Nephron progenitor cell (in vitro differentiated cells): Measurements from ENCODE around the gene TRIM44.

Source experiments
- DNase-seq: peaks from one replicate; pipeline ENCODE4 v3.0.0; 2021
- H3K27ac Mint-ChIP-seq: 2 replicates; pipeline ENCODE4 v1.8.0; 2021; ENCODE audit warnings: mild to moderate bottlenecking, moderate library complexity, mixed read lengths
- H3K27me3 Mint-ChIP-seq: 2 replicates; pipeline ENCODE4 v1.8.0; 2021; ENCODE audit warnings: mild to moderate bottlenecking, low read depth, mixed read lengths; ENCODE audit not compliant: poor library complexity
- H3K36me3 Mint-ChIP-seq: 2 replicates; pipeline ENCODE4 v1.8.0; 2021; ENCODE audit warnings: low read depth, mixed read lengths
- H3K4me1 Mint-ChIP-seq: 2 replicates; pipeline ENCODE4 v1.8.0; 2021; ENCODE audit warnings: mixed read lengths
- H3K4me3 Mint-ChIP-seq: 2 replicates; pipeline ENCODE4 v1.8.0; 2021; ENCODE audit warnings: mild to moderate bottlenecking, moderate library complexity, mixed read lengths
- H3K9me3 Mint-ChIP-seq: 2 replicates; pipeline ENCODE4 v1.8.0; 2021; ENCODE audit warnings: mild to moderate bottlenecking, moderate library complexity, mixed read lengths
- CTCF ChIP-seq: fragments of 200-600 bp; sonication (generic); IDR thresholded peaks from 2 replicates; pipeline ENCODE4 v1.5.0; 2021; ENCODE audit warnings: antibody characterized with exemption

Gene TRIM44

GRCh38 chr11:35618497-35619115 lies 44.0 kb upstream of the TRIM44 start:
- no peaks in the 10 kb centered on the region for H3K9me3 Mint-ChIP-seq
- peaks cover 1% of the 10 kb centered on the region for H3K27me3 Mint-ChIP-seq
- H3K36me3 Mint-ChIP-seq: no peaks in the 10 kb centered on the region
- peak overlapping the region; percentile 87 for H3K4me3 Mint-ChIP-seq
- H3K27ac Mint-ChIP-seq: no peak overlapping the region
- no peak for TF ChIP-seq CTCF
- peak; percentile 57 for DNase-seq
- H3K4me1 Mint-ChIP-seq: peaks cover 55% of the 10 kb centered on the region

GRCh38 chr11:35619116-35619854 lies 43.3 kb upstream of the TRIM44 start:
- Mint-ChIP-seq H3K27ac (peak overlapping the region; percentile 92), H3K4me1 (peaks cover 62% of the 10 kb centered on the region), H3K36me3 (no peaks in the 10 kb centered on the region), H3K27me3 (no peaks in the 10 kb centered on the region), H3K4me3 (peak overlapping the region; percentile 87), H3K9me3 (no peaks in the 10 kb centered on the region)
- DNase-seq: peak; percentile 55
- TF ChIP-seq CTCF: no peak

DNA sequence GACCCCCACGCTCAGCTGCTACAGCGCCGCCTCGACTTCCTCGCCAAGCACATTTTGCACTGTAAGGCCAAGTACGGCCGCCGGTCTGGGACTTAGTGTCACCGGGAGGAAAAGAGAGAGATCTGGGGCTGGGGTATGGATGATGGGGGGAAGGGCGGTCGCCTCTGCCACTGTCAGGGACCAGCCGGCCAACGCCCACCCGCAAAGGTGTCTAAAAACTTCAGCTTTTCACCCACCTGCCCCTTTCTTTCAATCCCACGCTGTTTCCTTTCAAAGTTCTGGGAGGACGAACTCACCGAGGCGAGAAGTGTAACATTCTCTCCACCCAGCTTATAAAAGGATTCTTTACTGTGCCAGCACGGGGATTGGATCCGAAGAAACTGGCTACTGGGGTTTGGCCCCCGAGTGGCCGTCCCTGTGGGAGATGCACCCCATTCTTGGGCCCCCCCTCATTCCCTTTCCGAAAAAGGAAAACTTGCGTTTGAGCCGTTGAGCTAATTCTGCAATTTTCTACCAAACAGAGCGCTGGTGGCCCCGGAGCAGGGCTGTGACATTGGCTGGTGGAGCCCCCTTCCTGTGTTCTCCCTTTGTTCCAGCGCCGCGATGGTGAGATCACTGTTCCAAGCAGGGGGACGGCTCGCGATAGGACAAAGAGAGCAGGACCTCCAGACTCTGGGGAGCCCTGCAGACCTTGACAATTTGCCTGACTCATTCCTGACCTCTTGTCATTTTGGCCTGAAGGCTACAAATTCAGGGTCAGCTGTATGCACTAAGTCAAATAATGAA lies 42.5 kb upstream of the TRIM44 start:
- Mint-ChIP-seq H3K27ac (peak overlapping the region; percentile 92), H3K27me3 (no peaks in the 10 kb centered on the region), H3K36me3 (no peaks in the 10 kb centered on the region), H3K4me3 (peak overlapping the region; percentile 87), H3K4me1 (peaks cover 65% of the 10 kb centered on the region), H3K9me3 (no peaks in the 10 kb centered on the region)
- TF ChIP-seq CTCF: no peak
- DNase-seq: peak; percentile 74

- H3K4me3 Mint-ChIP-seq: peak overlapping the region; percentile 87
- no peaks in the 10 kb centered on the region for H3K36me3 Mint-ChIP-seq
- H3K27me3 Mint-ChIP-seq: no peaks in the 10 kb centered on the region
- no peak for TF ChIP-seq CTCF
- no peak overlapping the region for H3K27ac Mint-ChIP-seq
- no peak for DNase-seq
- no peaks in the 10 kb centered on the region for H3K9me3 Mint-ChIP-seq
- H3K4me1 Mint-ChIP-seq: peaks cover 65% of the 10 kb centered on the region
These were observed 41.8 kb upstream of the TRIM44 start for GRCh38 chr11:35620795-35621194.

- DNase-seq: no peak
- Mint-ChIP-seq H3K9me3 (no peaks in the 10 kb centered on the region), H3K4me3 (peak overlapping the region; percentile 87), H3K36me3 (no peaks in the 10 kb centered on the region), H3K27me3 (peaks cover 3% of the 10 kb centered on the region), H3K27ac (no peak overlapping the region), H3K4me1 (peaks cover 56% of the 10 kb centered on the region)
- TF ChIP-seq CTCF: no peak
These were observed 41.0 kb upstream of the TRIM44 start for GRCh38 chr11:35621620-35622019.
